Esophagus squamous epithelium (tissue), 4 donors: ENCODE results near the gene LY86.

Experiments used
- POLR2A ChIP-seq, 4 donors: fragments of 450-650 bp; IDR thresholded peaks; one replicate each; pipeline ENCODE4 v1.6.1; 2017; ENCODE audit warnings: antibody characterized with exemption in 4 of 4, mild to moderate bottlenecking in 4 of 4, moderate library complexity in 3 of 4
- TF ChIP-seq, protein P1 (sequence below), 6 experiments: fragments of 450-650 bp in 4 of 6; fragments of 200-600 bp in 2 of 6; sonication (generic) in 2 of 6; IDR thresholded peaks; one replicate each; pipeline ENCODE4 v1.5.1; 2016 to 2019; ENCODE audit warnings: antibody characterized with exemption in 6 of 6, mild to moderate bottlenecking in 4 of 6, moderate library complexity in 4 of 6

DNA sequence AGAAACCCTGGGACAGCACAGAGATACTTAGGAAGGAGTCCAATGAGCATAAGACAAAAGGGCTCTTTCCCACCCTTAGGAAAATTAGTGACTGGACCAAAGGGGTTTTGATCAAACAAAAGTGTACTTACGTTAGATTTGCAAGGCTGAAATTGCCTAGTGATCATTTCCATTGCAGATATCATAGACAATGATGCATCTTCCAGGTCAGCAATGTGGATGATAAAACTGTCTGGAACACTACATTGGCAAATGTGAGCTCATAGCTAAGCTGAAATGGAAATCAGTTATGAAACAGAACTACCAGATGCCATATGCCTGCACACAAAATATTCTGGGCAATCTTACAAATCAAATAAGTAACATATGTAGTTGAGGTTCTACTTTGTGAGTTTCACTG is 34.0 kb downstream of the LY86 start:
- TF ChIP-seq, protein P1, sequence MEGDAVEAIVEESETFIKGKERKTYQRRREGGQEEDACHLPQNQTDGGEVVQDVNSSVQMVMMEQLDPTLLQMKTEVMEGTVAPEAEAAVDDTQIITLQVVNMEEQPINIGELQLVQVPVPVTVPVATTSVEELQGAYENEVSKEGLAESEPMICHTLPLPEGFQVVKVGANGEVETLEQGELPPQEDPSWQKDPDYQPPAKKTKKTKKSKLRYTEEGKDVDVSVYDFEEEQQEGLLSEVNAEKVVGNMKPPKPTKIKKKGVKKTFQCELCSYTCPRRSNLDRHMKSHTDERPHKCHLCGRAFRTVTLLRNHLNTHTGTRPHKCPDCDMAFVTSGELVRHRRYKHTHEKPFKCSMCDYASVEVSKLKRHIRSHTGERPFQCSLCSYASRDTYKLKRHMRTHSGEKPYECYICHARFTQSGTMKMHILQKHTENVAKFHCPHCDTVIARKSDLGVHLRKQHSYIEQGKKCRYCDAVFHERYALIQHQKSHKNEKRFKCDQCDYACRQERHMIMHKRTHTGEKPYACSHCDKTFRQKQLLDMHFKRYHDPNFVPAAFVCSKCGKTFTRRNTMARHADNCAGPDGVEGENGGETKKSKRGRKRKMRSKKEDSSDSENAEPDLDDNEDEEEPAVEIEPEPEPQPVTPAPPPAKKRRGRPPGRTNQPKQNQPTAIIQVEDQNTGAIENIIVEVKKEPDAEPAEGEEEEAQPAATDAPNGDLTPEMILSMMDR (IDR thresholded peaks at IDR 0.05) = no peak
- TF ChIP-seq POLR2A (IDR thresholded peaks at IDR 0.05) = no peak
